H1 (cell line): Measurements from ENCODE around the gene GNAS. TPM values are rescaled to one million over a fixed set of nuclear protein-coding genes. Genes with fewer than 3 reads are reported as not detected.

ENCODE experiments used
- CTCF ChIA-PET: fragments of 300-600 bp; sonication (Branson Sonifier 250); formaldehyde crosslinking; loops from one replicate; lab custom pipeline; 2021; ENCODE audit not compliant: partially characterized antibody; lab: Charles Lee
- POLR2A ChIA-PET: fragments of 300-600 bp; sonication (Branson Sonifier 250); formaldehyde crosslinking; loops from one replicate; lab custom pipeline; 2021; ENCODE audit warnings: inconsistent platforms; ENCODE audit not compliant: partially characterized antibody; lab: Charles Lee
- DNase-seq, 2 experiments: peaks; one replicate each; pipeline versions ENCODE4 v3.0.0 to v3.0.0-alpha.2; 2010 to 2022; ENCODE audit warnings: low spot score in 2 of 2, low read depth in 1 of 2, mixed read lengths in 1 of 2
- FAIRE-seq: peaks from 2 replicates; lab custom pipeline; 2011; peaks lifted over from hg19 to GRCh38; lab: Jason Lieb, UNC
- H2AFZ ChIP-seq: 2 replicates; pipeline ENCODE4 v1.8.1; 2012; ENCODE audit warnings: low read length, inconsistent platforms
- H2AK5ac ChIP-seq: 2 replicates; pipeline ENCODE4 v1.6.1; 2013; ENCODE audit warnings: low read depth, low read length
- H2BK120ac ChIP-seq: replicated peaks from 2 replicates; pipeline ENCODE3; 2013; ENCODE audit warnings: low read depth, low read length, inconsistent platforms
- H2BK12ac ChIP-seq: 2 replicates; pipeline ENCODE4 v1.6.1; 2013; ENCODE audit warnings: low read depth, low read length
- H2BK15ac ChIP-seq: 2 replicates; pipeline ENCODE4 v1.6.1; 2013; ENCODE audit warnings: low read length
- H2BK20ac ChIP-seq: 2 replicates; pipeline ENCODE4 v1.6.1; 2013; ENCODE audit warnings: low read length
- H2BK5ac ChIP-seq: 2 replicates; pipeline ENCODE4 v1.6.1; 2013; ENCODE audit warnings: low read depth, low read length
- H3K14ac ChIP-seq: 2 replicates; pipeline ENCODE4 v1.6.1; 2013; ENCODE audit warnings: inconsistent platforms; ENCODE audit not compliant: insufficient read length
- H3K18ac ChIP-seq: 2 replicates; pipeline ENCODE4 v1.6.1; 2013; ENCODE audit warnings: low read length; ENCODE audit errors: extremely low read depth
- H3K23ac ChIP-seq: 2 replicates; pipeline ENCODE4 v1.6.1; 2013; ENCODE audit warnings: inconsistent platforms; ENCODE audit not compliant: insufficient read length
- H3K23me2 ChIP-seq: 2 replicates; pipeline ENCODE4 v1.6.1; 2013; ENCODE audit warnings: low read depth, low read length
- H3K27ac ChIP-seq: 2 replicates; pipeline ENCODE4 v1.6.1; 2011; ENCODE audit warnings: low read depth, low read length, inconsistent platforms
- H3K27me3 ChIP-seq, 4 experiments: replicated peaks in 1 of 4; 1 replicate in 1 of 4; 2 replicates in 3 of 4; pipeline versions ENCODE4 v1.6.1 to v1.8.1; 2011 to 2013; ENCODE audit warnings: low read length in 3 of 4, mild to moderate bottlenecking in 3 of 4, inconsistent platforms in 2 of 4, mixed read lengths in 2 of 4, moderate library complexity in 1 of 4; ENCODE audit not compliant: control insufficient read depth in 3 of 4, insufficient read depth in 3 of 4; ENCODE audit errors: extremely low read depth in 1 of 4
- H3K36me3 ChIP-seq, 4 experiments: 2 replicates each; pipeline versions ENCODE4 v1.6.1 to v1.8.1; 2011 to 2013; ENCODE audit warnings: mild to moderate bottlenecking in 4 of 4, low read length in 3 of 4, moderate library complexity in 2 of 4, control low read depth in 1 of 4, inconsistent platforms in 1 of 4; ENCODE audit not compliant: insufficient read depth in 4 of 4, control insufficient read depth in 2 of 4
- H3K4ac ChIP-seq: replicated peaks from 2 replicates; pipeline ENCODE3; 2013; ENCODE audit warnings: low read length, low read depth, mixed read lengths, inconsistent platforms; ENCODE audit not compliant: insufficient read length
- H3K4me1 ChIP-seq, 4 experiments: replicated peaks in 1 of 4; 1 replicate in 1 of 4; 2 replicates in 3 of 4; pipeline versions ENCODE4 v1.6.1 to v1.8.1; 2011 to 2013; ENCODE audit warnings: low read length in 3 of 4, inconsistent platforms in 2 of 4, mixed read lengths in 1 of 4; ENCODE audit not compliant: insufficient read depth in 4 of 4, control insufficient read depth in 3 of 4
- H3K4me2 ChIP-seq, 2 experiments: 2 replicates each; pipeline versions ENCODE4 v1.6.1 to v1.8.1; 2011 to 2013; ENCODE audit warnings: low read depth in 2 of 2, low read length in 2 of 2, control low read depth in 1 of 2, inconsistent platforms in 1 of 2, mild to moderate bottlenecking in 1 of 2; ENCODE audit not compliant: insufficient read depth in 1 of 2
- H3K4me3 ChIP-seq, 4 experiments: fragments of 200-600, 300-600 bp in 1 of 4; sonication (generic), shearing (Covaris generic), sonication (Bioruptor Twin) in 1 of 4; 2 replicates each; pipeline versions ENCODE4 v1.5.1 to v1.8.1; 2011 to 2016; ENCODE audit warnings: low read length in 4 of 4, low read depth in 3 of 4, control low read depth in 2 of 4, inconsistent platforms in 2 of 4, mild to moderate bottlenecking in 2 of 4, mixed read lengths in 1 of 4, moderate library complexity in 1 of 4; ENCODE audit not compliant: insufficient read depth in 2 of 4; ENCODE audit errors: extremely low read depth in 1 of 4
- H3K56ac ChIP-seq: replicated peaks from 2 replicates; pipeline ENCODE3; 2013; ENCODE audit warnings: low read depth, mild to moderate bottlenecking, mixed read lengths, low read length, inconsistent platforms; ENCODE audit not compliant: insufficient read length
- H3K79me1 ChIP-seq: 2 replicates; pipeline ENCODE4 v1.6.1; 2013; ENCODE audit warnings: low read depth, low read length, control low read depth
- H3K79me2 ChIP-seq, 2 experiments: 2 replicates each; pipeline versions ENCODE4 v1.6.1 to v1.8.1; 2012 to 2013; ENCODE audit warnings: low read length in 2 of 2, mild to moderate bottlenecking in 2 of 2, inconsistent platforms in 1 of 2; ENCODE audit not compliant: insufficient read depth in 2 of 2, control insufficient read depth in 1 of 2
- H3K9ac ChIP-seq, 4 experiments: replicated peaks in 1 of 4; 1 replicate in 1 of 4; 2 replicates in 3 of 4; pipeline versions ENCODE4 v1.6.1 to v1.8.1; 2011 to 2013; ENCODE audit warnings: low read depth in 3 of 4, low read length in 3 of 4, control low read depth in 2 of 4, mild to moderate bottlenecking in 2 of 4, moderate library complexity in 2 of 4, inconsistent platforms in 1 of 4; ENCODE audit errors: extremely low read depth in 1 of 4
- H3K9me3 ChIP-seq, 2 experiments: 2 replicates each; pipeline versions ENCODE4 v1.6.1 to v1.8.1; 2012 to 2013; ENCODE audit warnings: mild to moderate bottlenecking in 2 of 2, moderate library complexity in 2 of 2, control low read depth in 1 of 2, inconsistent platforms in 1 of 2, low read depth in 1 of 2, low read length in 1 of 2, mixed read lengths in 1 of 2; ENCODE audit not compliant: insufficient read depth in 2 of 2
- H4K20me1 ChIP-seq, 2 experiments: replicated peaks in 1 of 2; 2 replicates each; pipeline versions ENCODE3 to v1.8.1; 2011 to 2013; ENCODE audit warnings: inconsistent platforms in 2 of 2, low read length in 2 of 2, mild to moderate bottlenecking in 1 of 2; ENCODE audit not compliant: insufficient read depth in 2 of 2, control insufficient read depth in 1 of 2
- H4K5ac ChIP-seq: 2 replicates; pipeline ENCODE4 v1.6.1; 2013; ENCODE audit warnings: low read length, low read depth, mixed read lengths, inconsistent platforms; ENCODE audit not compliant: insufficient read length
- H4K8ac ChIP-seq: 2 replicates; pipeline ENCODE4 v1.8.0; 2013; ENCODE audit warnings: mild to moderate bottlenecking, moderate library complexity, low read length, inconsistent platforms; ENCODE audit not compliant: insufficient read depth; ENCODE audit errors: extremely low read depth
- H4K91ac ChIP-seq: replicated peaks from 2 replicates; pipeline ENCODE3; 2013; ENCODE audit warnings: low read length, mixed read lengths, inconsistent platforms; ENCODE audit not compliant: insufficient read length
- CEBPB ChIP-seq: IDR thresholded peaks from 2 replicates; pipeline ENCODE4 v1.6.1; 2012; ENCODE audit warnings: low read depth, low read length
- CHD1 ChIP-seq: IDR thresholded peaks from 2 replicates; pipeline ENCODE4 v1.6.1; 2012; ENCODE audit warnings: low read depth, low read length, improper control_type of control experiment
- EZH2 ChIP-seq: fragments of 200-600 bp; sonication (generic); IDR thresholded peaks from 2 replicates; pipeline ENCODE4 v1.7.1; 2012; ENCODE audit warnings: low read depth, mild to moderate bottlenecking, moderate library complexity, low read length, inconsistent platforms; ENCODE audit not compliant: severe bottlenecking
- RBBP5 ChIP-seq: IDR thresholded peaks from 2 replicates; pipeline ENCODE4 v1.7.1; 2012; ENCODE audit warnings: low read depth, mild to moderate bottlenecking, inconsistent platforms, low read length, moderate library complexity, borderline replicate concordance
- RNF2 ChIP-seq: fragments of 200-900, 300-1000 bp; sonication (generic); IDR thresholded peaks from 2 replicates; pipeline ENCODE4 v1.7.1; 2016; ENCODE audit warnings: borderline replicate concordance, low read depth, mild to moderate bottlenecking, antibody characterized with exemption, low read length; ENCODE audit not compliant: poor library complexity, severe bottlenecking; ENCODE audit errors: missing control alignments
- WGBS, 2 experiments: shearing (Covaris generic) in 1 of 2; methylation state at CpG; one replicate each; pipeline versions ENCODE4 v1.1.6 to v1.1.7; 2013 to 2015; ENCODE audit warnings: low lambda C conversion rate in 2 of 2, mixed read lengths in 2 of 2, inconsistent platforms in 1 of 2, low coverage in 1 of 2, missing lambda C conversion rate in 1 of 2; ENCODE audit not compliant: insufficient replicate concordance in 2 of 2, insufficient coverage in 1 of 2, insufficient read length in 1 of 2; ENCODE audit errors: extremely low coverage in 1 of 2, missing lambda C conversion rate in 1 of 2; 5-methylcytosine and 5-hydroxymethylcytosine counted together
- polyA plus RNA-seq, 7 experiments: library from polyadenylated mRNA; depleted of rRNA in 3 of 7; stranded (reverse) in 5 of 7; unstranded in 2 of 7; fragments of >200 nt in 5 of 7; fragments of 200-250 nt in 2 of 7; gene quantifications; 1 replicate in 5 of 7; 2 replicates in 1 of 7; 4 replicates in 1 of 7; pipeline versions ENCODE4 v1.2.1 to v1.2.3, GENCODE V29; 2011 to 2013; ENCODE audit warnings: missing spikeins in 2 of 7, mixed read lengths in 2 of 7
- total RNA-seq: library from RNA; stranded (reverse); fragmentation: NEBNext Ultra II Directional; extraction: Animal tissue kit (Norgen Biotek cat#: 25700); gene quantifications from 2 replicates; pipeline ENCODE4 v1.2.1, GENCODE V29; 2021

The GNAS gene
- total and polyA plus RNA-seq, 2 of the 8 experiments (the other 6 are each of a cell fraction or from before 2014, with no cell fraction given), result 989 to 1,613 TPM

GRCh38 chr20:58837717-58838116, 14.8 kb upstream of the GNAS start:
- ChIA-PET CTCF (interaction anchor here (0.7 to 8.7 kb wide), 13 partner anchors 10 to 357 kb away, joined by 3 to 57 read pairs (median 5); partner anchors contain the start of genes GNAS, GNAS-AS1 and STX16), POLR2A (interaction anchor here (1.0 to 12.2 kb wide), 7 partner anchors 9 to 186 kb away, joined by 3 to 163 read pairs (median 30); partner anchors contain the start of genes GNAS, GNAS-AS1, NPEPL1 and STX16)
- Histone ChIP-seq H3K23ac (no peak overlapping the region), H3K27me3 (peaks cover 0 to 18% (median 11%) of the 10 kb centered on the region in 4 experiments; a peak in 5 of 7 replicates), H4K5ac (no peak overlapping the region), H3K9me3 (no peaks in the 10 kb centered on the region), H3K36me3 (peaks cover 2 to 49% (median 22%) of the 10 kb centered on the region in 4 experiments; a peak in 6 of 8 replicates), H4K20me1 (peaks cover 6 to 11% of the 10 kb centered on the region in 2 experiments), H3K9ac (no peak overlapping the region), H2AFZ (no peak overlapping the region), H3K79me1 (peaks cover 2% of the 10 kb centered on the region), H3K4me2 (no peak overlapping the region), H3K56ac (no peak overlapping the region), H4K91ac (no peak overlapping the region), H2BK15ac (no peak overlapping the region; the same call in 1 of the 2 replicates), H2BK20ac (no peak overlapping the region), H2BK12ac (no peak overlapping the region), H3K27ac (no peak overlapping the region), H2BK120ac (no peak overlapping the region), H4K8ac (no peak overlapping the region), H3K79me2 (peaks cover 28 to 99% of the 10 kb centered on the region in 2 experiments), H3K4me3 (no peak overlapping the region), H3K18ac (no peak overlapping the region), H2AK5ac (no peak overlapping the region), H2BK5ac (no peak overlapping the region), H3K4me1 (peaks cover 5 to 15% (median 8%) of the 10 kb centered on the region in 4 experiments), H3K23me2 (peaks cover 14% of the 10 kb centered on the region; the same call in 1 of the 2 replicates), H3K14ac (no peak overlapping the region), H3K4ac (no peak overlapping the region)
- TF ChIP-seq EZH2 (no peak), RBBP5 (no peak), CHD1 (no peak), RNF2 (no peak), CEBPB (no peak)
- FAIRE-seq, result no peak
- WGBS, 2 experiments, result 88% methylated on average over 1 of the region's 1 CpG; no CpG with 5 or more reads in 1 of the 2 experiments
- DNase-seq, result no peak
